ENCODE measurements around the gene IFITM1. TPM values are rescaled to one million over a fixed set of nuclear protein-coding genes. Genes with fewer than 3 reads are reported as not detected.

IFITM1 gene
- total and polyA plus RNA-seq, 2 of the 4 experiments (the other 2 are of a cell fraction): 24.2 to 68.9 TPM

DNA sequence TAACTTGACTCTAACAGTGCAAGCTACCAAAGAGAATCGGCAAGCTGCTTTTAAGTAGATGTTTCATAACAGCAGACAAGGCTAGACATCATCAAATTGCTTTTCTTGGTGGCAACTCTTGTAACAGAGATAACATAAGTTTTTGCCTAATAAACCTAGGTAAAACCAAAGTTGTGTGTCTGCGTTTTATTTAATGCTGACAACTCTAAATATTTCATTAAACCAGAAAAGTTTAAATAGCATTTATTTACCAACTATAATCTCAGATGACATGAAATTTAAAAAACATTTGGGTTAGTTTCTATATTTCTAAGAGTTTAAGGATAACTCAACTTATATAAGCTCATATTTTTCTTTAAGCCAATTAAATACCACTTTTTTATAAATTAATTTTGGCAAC lies 26.1 kb downstream of the IFITM1 start:
- ChIA-PET CTCF (interaction anchor here (0.7 to 1.1 kb wide), 3 partner anchors 9 to 70 kb away, joined by 3 to 4 read pairs (median 3); no protein-coding TSS in a partner anchor), POLR2A (ENCODE audit: unreplicated experiment) (no interaction called here)
- no peaks in the 10 kb centered on the region for H3K36me3 ChIP-seq (ENCODE audit: control insufficient read depth, insufficient read depth, low read length)
- no peak overlapping the region for H4K8ac ChIP-seq (ENCODE audit: low read depth in 2 of 2, low read length in 2 of 2)
- H4K5ac ChIP-seq (ENCODE audit: low read depth, low read length): no peak overlapping the region
- H3K4me1 ChIP-seq (ENCODE audit: control insufficient read depth, insufficient read depth, low read length): peaks cover 5% of the 10 kb centered on the region
- H3K23ac ChIP-seq (ENCODE audit: low read depth, low read length): no peak overlapping the region
- ATAC-seq (ENCODE audit: low read depth): no peak
- H3K79me1 ChIP-seq (ENCODE audit: low read depth in 1 of 2, low read length in 2 of 2): no peaks in the 10 kb centered on the region
- TF ChIP-seq MAFK (IDR thresholded peaks at IDR 0.05; ENCODE audit: low read depth, low read length): peak; percentile 58
- TF ChIP-seq SMC3 (IDR thresholded peaks at IDR 0.05; ENCODE audit: low read depth, low read length): no peak
- H4K91ac ChIP-seq (ENCODE audit: insufficient read depth, low read depth, low read length): no peak overlapping the region
- H2BK15ac ChIP-seq (ENCODE audit: low read depth, low read length): no peak overlapping the region
- H2AK5ac ChIP-seq (ENCODE audit: low read depth, low read length): no peak overlapping the region
- H3K4me2 ChIP-seq (ENCODE audit: low read depth, low read length): no peak overlapping the region
- H2BK20ac ChIP-seq (ENCODE audit: low read depth, low read length): no peak overlapping the region
- no peaks in the 10 kb centered on the region for H3K9me3 ChIP-seq (ENCODE audit: control insufficient read depth, insufficient read depth, low read length)
- in situ Hi-C loops (cut with MboI; ENCODE audit: low sequenced_read_pairs): no loop called here
- no peaks in the 10 kb centered on the region for H3K9me1 ChIP-seq (ENCODE audit: insufficient read depth, low read length)
- no peak overlapping the region for H2AFZ ChIP-seq (replicated peaks; ENCODE audit: low read length, poor library complexity)
- no peak overlapping the region for H2BK120ac ChIP-seq (ENCODE audit: low read depth, low read length)
- no peak overlapping the region for H3K9ac ChIP-seq (ENCODE audit: low read depth, low read length)
- H3K14ac ChIP-seq (replicated peaks; ENCODE audit: low read depth, low read length): no peak overlapping the region
- peaks cover 8% of the 10 kb centered on the region for H3K27me3 ChIP-seq (ENCODE audit: control insufficient read depth, insufficient read depth, low read length)
- H3K27ac ChIP-seq (ENCODE audit: insufficient read depth, low read length): no peak overlapping the region
- DNase-seq: no peak
- H4K20me1 ChIP-seq (ENCODE audit: insufficient read depth, low read length): no peaks in the 10 kb centered on the region
- H3K4ac ChIP-seq (ENCODE audit: low read depth, low read length): no peak overlapping the region
- H3K56ac ChIP-seq (ENCODE audit: extremely low read depth, insufficient read depth, low read length): no peak overlapping the region
- intact Hi-C loops (cut with micrococcal nuclease): no loop called here
- H2AK9ac ChIP-seq (replicated peaks; ENCODE audit: low read depth, low read length, poor library complexity): no peak overlapping the region
- dilution Hi-C loops (cut with HindIII; ENCODE audit: low sequenced_read_pairs, unreplicated experiment): no loop called here
- H3K4me3 ChIP-seq (ENCODE audit: insufficient read depth, low read depth, low read length): no peak overlapping the region
- no peak overlapping the region for H2BK5ac ChIP-seq (ENCODE audit: low read depth, low read length, poor library complexity, severe bottlenecking)
- no peak overlapping the region for H3K18ac ChIP-seq (ENCODE audit: low read depth, low read length)
- BruUV-seq (replicated peaks): no TSS peak
- no CpG with 5 or more reads among the region's 2 CpGs for WGBS, 2 experiments (ENCODE audit: extremely low coverage in 2 of 2, insufficient read length in 1 of 2)

All from IMR-90 (cell line).